Ovary (tissue), 3 donors: ENCODE results near the gene NEMP1.

ENCODE experiments used
- POLR2A ChIP-seq: fragments of 450-650 bp; IDR thresholded peaks from one replicate; pipeline ENCODE4 v1.6.1; 2017; ENCODE audit warnings: antibody characterized with exemption, mild to moderate bottlenecking, moderate library complexity
- TF ChIP-seq, protein P1 (sequence below), 3 donors: fragments of 450-650 bp in 2 of 3; fragments of 200-600 bp in 1 of 3; IDR thresholded peaks; one replicate each; pipeline versions ENCODE4 v1.5.1 to v1.8.0; 2016 to 2022; ENCODE audit warnings: antibody characterized with exemption in 3 of 3, mild to moderate bottlenecking in 1 of 3
- donor health status: DM: no; HTN: no; CAD: no.

- TF ChIP-seq POLR2A, result no peak
- TF ChIP-seq, protein P1, sequence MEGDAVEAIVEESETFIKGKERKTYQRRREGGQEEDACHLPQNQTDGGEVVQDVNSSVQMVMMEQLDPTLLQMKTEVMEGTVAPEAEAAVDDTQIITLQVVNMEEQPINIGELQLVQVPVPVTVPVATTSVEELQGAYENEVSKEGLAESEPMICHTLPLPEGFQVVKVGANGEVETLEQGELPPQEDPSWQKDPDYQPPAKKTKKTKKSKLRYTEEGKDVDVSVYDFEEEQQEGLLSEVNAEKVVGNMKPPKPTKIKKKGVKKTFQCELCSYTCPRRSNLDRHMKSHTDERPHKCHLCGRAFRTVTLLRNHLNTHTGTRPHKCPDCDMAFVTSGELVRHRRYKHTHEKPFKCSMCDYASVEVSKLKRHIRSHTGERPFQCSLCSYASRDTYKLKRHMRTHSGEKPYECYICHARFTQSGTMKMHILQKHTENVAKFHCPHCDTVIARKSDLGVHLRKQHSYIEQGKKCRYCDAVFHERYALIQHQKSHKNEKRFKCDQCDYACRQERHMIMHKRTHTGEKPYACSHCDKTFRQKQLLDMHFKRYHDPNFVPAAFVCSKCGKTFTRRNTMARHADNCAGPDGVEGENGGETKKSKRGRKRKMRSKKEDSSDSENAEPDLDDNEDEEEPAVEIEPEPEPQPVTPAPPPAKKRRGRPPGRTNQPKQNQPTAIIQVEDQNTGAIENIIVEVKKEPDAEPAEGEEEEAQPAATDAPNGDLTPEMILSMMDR (IDR thresholded peaks at IDR 0.05), result no peak
Observed at GRCh38 chr12:57033431-57033830, 45.2 kb downstream of the NEMP1 start.
